GM12874 (cell line): ENCODE results near the gene THSD4.

ENCODE experiments used
- CTCF ChIP-seq: IDR thresholded peaks from 2 replicates; pipeline ENCODE4 v1.5.1; 2011; ENCODE audit warnings: low read depth, mild to moderate bottlenecking, control low read depth, low read length, moderate library complexity; ENCODE audit not compliant: insufficient read depth

The THSD4 gene

DNA sequence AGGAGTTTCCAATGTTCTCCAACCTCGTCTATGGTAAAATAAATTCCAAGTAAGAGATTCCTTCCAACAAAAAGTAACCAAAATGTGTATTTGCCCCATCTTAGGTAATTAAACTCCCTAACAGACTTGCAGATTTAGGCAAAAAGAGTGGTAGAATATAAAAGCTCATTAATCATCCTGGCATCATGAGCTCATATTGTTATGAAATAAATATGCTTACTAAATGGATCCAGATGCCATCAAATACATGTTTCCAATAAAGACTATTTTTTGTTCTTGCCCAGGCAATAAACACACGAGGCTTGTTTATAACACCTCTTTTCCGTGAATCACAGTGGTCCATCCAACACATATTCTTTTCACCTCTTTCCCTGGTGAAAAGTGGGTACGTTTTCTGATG, 189.4 kb downstream of the THSD4 start:
- TF ChIP-seq CTCF = no peak

GRCh38 chr15:71306538-71306937, 191.3 kb downstream of the THSD4 start:
- no peak for TF ChIP-seq CTCF

DNA sequence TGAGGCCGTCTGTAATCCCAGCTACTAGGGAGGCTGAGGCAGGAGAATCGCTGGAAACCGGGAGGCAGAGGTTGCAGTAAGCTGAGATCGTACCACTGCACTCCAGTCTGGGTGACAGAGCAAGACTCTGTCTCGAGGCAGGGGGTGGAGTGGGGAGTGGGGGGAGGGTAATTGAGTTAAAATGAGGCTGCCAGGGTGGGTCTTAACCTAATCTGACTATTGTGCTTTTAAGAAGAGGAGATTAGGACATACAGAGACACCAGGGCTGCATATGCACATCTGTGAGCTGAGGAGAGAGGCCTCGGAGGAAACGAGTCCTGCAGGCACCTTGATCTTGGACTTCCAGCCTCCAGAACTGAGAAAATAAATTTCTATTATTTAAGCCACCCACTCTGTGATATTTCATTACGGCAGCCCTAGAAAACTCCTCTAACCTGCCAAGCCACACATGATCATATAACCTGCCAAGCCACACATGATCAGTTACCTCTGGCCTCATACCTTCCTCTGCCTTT, 197.0 kb downstream of the THSD4 start:
- no peak for TF ChIP-seq CTCF

DNA sequence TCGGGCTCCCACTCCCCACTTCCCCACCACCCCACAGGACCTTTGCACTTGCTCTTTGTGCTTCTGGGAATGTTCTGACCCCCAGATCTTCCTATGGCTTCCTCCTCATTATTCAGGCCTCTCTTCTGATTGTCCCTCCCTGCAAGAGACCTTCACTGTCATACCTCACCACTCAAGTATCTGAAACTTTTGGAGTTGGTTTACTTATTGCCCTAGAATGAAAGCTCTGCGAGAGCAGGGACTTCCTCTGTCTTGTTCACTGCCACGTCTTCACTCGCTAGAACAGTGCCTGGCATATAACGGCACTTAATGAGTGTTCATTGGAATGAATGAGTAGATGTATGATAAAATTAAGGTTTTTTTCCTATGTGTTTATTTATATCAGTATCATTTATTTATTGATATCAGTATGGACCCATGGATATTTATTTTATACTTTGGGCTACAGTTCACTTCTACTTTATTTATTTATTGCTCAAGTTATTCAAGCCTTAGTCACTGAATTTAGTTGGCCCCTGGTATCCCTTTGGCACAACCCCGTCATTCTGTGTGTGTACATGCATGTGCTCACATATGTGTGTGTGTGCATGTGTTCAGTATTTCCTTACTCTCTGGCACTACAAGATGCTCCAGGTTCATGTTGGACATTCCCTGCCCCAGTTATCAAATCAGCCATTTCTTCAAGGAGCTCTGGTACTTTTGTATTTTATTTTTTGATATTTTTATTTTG, 197.6 kb downstream of the THSD4 start:
- no peak for TF ChIP-seq CTCF

- no peak for TF ChIP-seq CTCF
These were observed 198.5 kb downstream of the THSD4 start for GRCh38 chr15:71313806-71314205.

DNA sequence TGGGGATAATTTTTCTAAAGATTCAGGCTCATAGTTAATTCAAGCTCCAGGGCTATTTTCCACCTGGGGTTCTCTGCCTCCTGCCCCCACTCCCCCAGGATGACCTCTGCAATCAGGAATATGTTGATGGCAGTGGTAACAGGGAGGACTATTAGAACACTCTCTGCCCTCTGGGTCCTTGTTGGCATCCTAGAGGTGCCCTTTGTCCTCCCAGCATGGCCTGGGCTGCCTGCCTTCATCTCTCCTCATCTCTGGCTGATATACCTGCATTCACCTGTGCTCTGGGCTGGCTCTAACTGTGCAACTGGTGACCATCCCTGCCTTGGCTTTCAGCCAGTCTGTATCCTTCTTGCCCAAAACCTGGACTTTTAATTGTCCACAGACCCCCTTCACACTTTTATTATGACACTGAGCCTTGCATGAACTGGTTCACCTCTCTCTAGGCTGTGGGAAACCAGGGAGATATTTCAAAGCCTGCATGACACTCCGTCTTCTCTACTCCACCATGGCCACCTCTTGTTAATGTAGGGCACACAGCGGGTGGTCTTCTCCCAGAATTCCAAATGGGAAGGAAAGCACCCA, 199.8 kb downstream of the THSD4 start:
- no peak for TF ChIP-seq CTCF

GRCh38 chr15:71316911-71317310, 201.6 kb downstream of the THSD4 start:
- TF ChIP-seq CTCF = no peak
